Endothelial cell (in vitro differentiated cells): Measurements from ENCODE around the gene SLC25A43. TPM values are rescaled to one million over a fixed set of nuclear protein-coding genes. Genes with fewer than 3 reads are reported as not detected.

ENCODE experiments used
- DNase-seq: peaks from one replicate; pipeline ENCODE4 v3.0.0; 2021; ENCODE audit warnings: low spot score
- H3K27ac Mint-ChIP-seq: one replicate; pipeline ENCODE4 v1.8.0; 2021; ENCODE audit warnings: mixed read lengths, inconsistent platforms; ENCODE audit not compliant: unreplicated experiment
- H3K27me3 Mint-ChIP-seq: one replicate; pipeline ENCODE4 v1.8.0; 2021; ENCODE audit warnings: mild to moderate bottlenecking, moderate library complexity, mixed read lengths, inconsistent platforms; ENCODE audit not compliant: unreplicated experiment
- H3K36me3 Mint-ChIP-seq: one replicate; pipeline ENCODE4 v1.8.0; 2021; ENCODE audit warnings: mild to moderate bottlenecking, low read depth, mixed read lengths, inconsistent platforms; ENCODE audit not compliant: unreplicated experiment
- H3K4me1 Mint-ChIP-seq: one replicate; pipeline ENCODE4 v1.8.0; 2021; ENCODE audit warnings: mild to moderate bottlenecking, mixed read lengths, inconsistent platforms; ENCODE audit not compliant: unreplicated experiment
- H3K4me3 Mint-ChIP-seq: one replicate; pipeline ENCODE4 v1.8.0; 2021; ENCODE audit warnings: mild to moderate bottlenecking, mixed read lengths, inconsistent platforms; ENCODE audit not compliant: unreplicated experiment
- H3K9me3 Mint-ChIP-seq: one replicate; pipeline ENCODE4 v1.8.0; 2021; ENCODE audit warnings: mixed read lengths, inconsistent platforms; ENCODE audit not compliant: unreplicated experiment
- total RNA-seq: library from RNA; stranded (reverse); fragmentation: NEBNext Ultra II Directional; extraction: Animal tissue kit (Norgen Biotek cat#: 25700); gene quantifications from one replicate; pipeline ENCODE4 v1.2.1, GENCODE V29; 2021; ENCODE audit not compliant: unreplicated experiment
- TF ChIP-seq, protein P1 (sequence below): fragments of 200-600 bp; sonication (generic); IDR thresholded peaks from one replicate; pipeline ENCODE4 v1.5.0; 2021; ENCODE audit warnings: antibody characterized with exemption; ENCODE audit not compliant: unreplicated experiment

The SLC25A43 gene
- total RNA-seq, 1 donor from 2014 or later, result 6.5 TPM

DNA sequence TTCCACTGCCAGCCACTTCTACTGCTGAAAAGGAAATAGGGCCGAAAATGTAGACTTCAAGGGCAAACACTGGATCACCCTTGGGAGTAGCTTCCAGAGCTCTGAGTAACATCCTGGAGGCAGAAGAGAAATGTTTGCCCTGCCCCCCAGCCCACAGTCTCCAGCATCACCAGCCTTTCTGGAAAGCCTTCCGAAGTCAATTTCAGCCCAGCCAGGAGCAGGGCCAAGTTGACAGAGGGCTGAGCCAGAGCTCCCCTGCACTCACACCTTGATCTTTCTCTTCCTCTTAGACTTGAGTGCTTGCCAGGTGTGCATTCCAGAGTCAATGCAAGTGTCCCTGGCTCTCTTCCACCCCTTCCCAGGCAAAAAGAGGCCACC is 104.3 kb downstream of the SLC25A43 start:
- no peak for DNase-seq
- Mint-ChIP-seq H3K36me3 (no peaks in the 10 kb centered on the region), H3K4me3 (no peak overlapping the region), H3K4me1 (peaks cover 2% of the 10 kb centered on the region), H3K27ac (no peak overlapping the region), H3K27me3 (peaks cover 6% of the 10 kb centered on the region), H3K9me3 (no peaks in the 10 kb centered on the region)
- TF ChIP-seq, protein P1, sequence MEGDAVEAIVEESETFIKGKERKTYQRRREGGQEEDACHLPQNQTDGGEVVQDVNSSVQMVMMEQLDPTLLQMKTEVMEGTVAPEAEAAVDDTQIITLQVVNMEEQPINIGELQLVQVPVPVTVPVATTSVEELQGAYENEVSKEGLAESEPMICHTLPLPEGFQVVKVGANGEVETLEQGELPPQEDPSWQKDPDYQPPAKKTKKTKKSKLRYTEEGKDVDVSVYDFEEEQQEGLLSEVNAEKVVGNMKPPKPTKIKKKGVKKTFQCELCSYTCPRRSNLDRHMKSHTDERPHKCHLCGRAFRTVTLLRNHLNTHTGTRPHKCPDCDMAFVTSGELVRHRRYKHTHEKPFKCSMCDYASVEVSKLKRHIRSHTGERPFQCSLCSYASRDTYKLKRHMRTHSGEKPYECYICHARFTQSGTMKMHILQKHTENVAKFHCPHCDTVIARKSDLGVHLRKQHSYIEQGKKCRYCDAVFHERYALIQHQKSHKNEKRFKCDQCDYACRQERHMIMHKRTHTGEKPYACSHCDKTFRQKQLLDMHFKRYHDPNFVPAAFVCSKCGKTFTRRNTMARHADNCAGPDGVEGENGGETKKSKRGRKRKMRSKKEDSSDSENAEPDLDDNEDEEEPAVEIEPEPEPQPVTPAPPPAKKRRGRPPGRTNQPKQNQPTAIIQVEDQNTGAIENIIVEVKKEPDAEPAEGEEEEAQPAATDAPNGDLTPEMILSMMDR, result no peak

Other genes starting within 250 kb of the SLC25A43 start
- 153 TPM for gene PGRMC1, start 163.1 kb upstream of the SLC25A43 start, total RNA-seq
- gene SLC25A5, start 69.1 kb downstream of the SLC25A43 start, total RNA-seq, result 305 TPM
- 24.2 TPM for gene STEEP1, start 166.1 kb downstream of the SLC25A43 start, total RNA-seq
- 55.9 TPM for gene UBE2A, start 175.2 kb downstream of the SLC25A43 start, total RNA-seq
- 8.4 TPM for gene NKRF, start 207.1 kb downstream of the SLC25A43 start, total RNA-seq